ENCODE results near the gene IL16. TPM values are rescaled to one million over a fixed set of nuclear protein-coding genes. Genes with fewer than 3 reads are reported as not detected.

The IL16 gene
- total and polyA plus RNA-seq, 9 donors = 1.8 to 16.5 (median 9.0) TPM

GRCh38 chr15:81333363-81333762 lies 136.7 kb downstream of the IL16 start:
- TF ChIP-seq POLR2A (IDR thresholded peaks at IDR 0.05) (no peak), CTCF (IDR thresholded peaks at IDR 0.05) (no peak), EP300 (IDR thresholded peaks at IDR 0.05) (no peak)
- peaks cover 15% of the 10 kb centered on the region for H3K4me1 ChIP-seq (ENCODE audit: insufficient read depth)
- H3K27ac ChIP-seq = no peak overlapping the region
- no peaks in the 10 kb centered on the region for H3K27me3 ChIP-seq
- intact Hi-C loops (cut with DNase I) = no loop called here
- DNase-seq = no peak
- no peaks in the 10 kb centered on the region for H3K36me3 ChIP-seq
- WGBS, 3 donors = 96 to 99% (median 98%) methylated on average over 3 of the region's 3 CpGs
- no peak overlapping the region for H3K4me3 ChIP-seq
- no peaks in the 10 kb centered on the region for H3K9me3 ChIP-seq

GRCh38 chr15:81334768-81335435 lies 138.2 kb downstream of the IL16 start:
- no peaks in the 10 kb centered on the region for H3K27me3 ChIP-seq
- H3K36me3 ChIP-seq = no peaks in the 10 kb centered on the region
- no peak for DNase-seq
- H3K27ac ChIP-seq = no peak overlapping the region
- no peaks in the 10 kb centered on the region for H3K9me3 ChIP-seq
- H3K4me1 ChIP-seq (ENCODE audit: insufficient read depth) = peaks cover 15% of the 10 kb centered on the region
- H3K4me3 ChIP-seq = no peak overlapping the region
- 81 to 87% (median 81%) methylated on average over 10 of the region's 10 CpGs for WGBS, 3 donors
- no peak for TF ChIP-seq POLR2A (IDR thresholded peaks at IDR 0.05)
- intact Hi-C loops (cut with DNase I) = no loop called here

- WGBS, 3 donors = 88 to 91% (median 91%) methylated on average over 4 of the region's 4 CpGs
- Histone ChIP-seq H3K27me3 (no peaks in the 10 kb centered on the region), H3K4me3 (no peak overlapping the region), H3K36me3 (no peaks in the 10 kb centered on the region), H3K27ac (no peak overlapping the region), H3K4me1 (ENCODE audit: insufficient read depth) (peaks cover 11% of the 10 kb centered on the region), H3K9me3 (no peaks in the 10 kb centered on the region)
- intact Hi-C loops (cut with DNase I) = no loop called here
- no peak for TF ChIP-seq POLR2A (IDR thresholded peaks at IDR 0.05)
- no peak for TF ChIP-seq CTCF (IDR thresholded peaks at IDR 0.05)
- TF ChIP-seq EP300 (IDR thresholded peaks at IDR 0.05) = no peak
- no peak for DNase-seq
These were observed 139.0 kb downstream of the IL16 start for GRCh38 chr15:81335631-81336030.

GRCh38 chr15:81336568-81336967 lies 139.9 kb downstream of the IL16 start:
- Histone ChIP-seq H3K27ac (no peak overlapping the region), H3K36me3 (no peaks in the 10 kb centered on the region), H3K9me3 (no peaks in the 10 kb centered on the region), H3K4me3 (no peak overlapping the region), H3K4me1 (ENCODE audit: insufficient read depth) (peaks cover 6% of the 10 kb centered on the region), H3K27me3 (no peaks in the 10 kb centered on the region)
- WGBS, 3 donors = 89 to 93% (median 91%) methylated on average over 4 of the region's 4 CpGs
- intact Hi-C loops (cut with DNase I) = no loop called here
- no peak for DNase-seq
- TF ChIP-seq POLR2A (IDR thresholded peaks at IDR 0.05) = no peak
- TF ChIP-seq EP300 (IDR thresholded peaks at IDR 0.05) = no peak
- TF ChIP-seq CTCF (IDR thresholded peaks at IDR 0.05) = no peak

GRCh38 chr15:81337241-81337640 lies 140.6 kb downstream of the IL16 start:
- Histone ChIP-seq H3K27ac (no peak overlapping the region), H3K9me3 (no peaks in the 10 kb centered on the region), H3K36me3 (no peaks in the 10 kb centered on the region), H3K4me3 (no peak overlapping the region), H3K27me3 (no peaks in the 10 kb centered on the region), H3K4me1 (ENCODE audit: insufficient read depth) (peaks cover 2% of the 10 kb centered on the region)
- no peak for TF ChIP-seq EP300 (IDR thresholded peaks at IDR 0.05)
- TF ChIP-seq CTCF (IDR thresholded peaks at IDR 0.05) = no peak
- TF ChIP-seq POLR2A (IDR thresholded peaks at IDR 0.05) = no peak
- 83 to 89% (median 88%) methylated on average over 3 of the region's 3 CpGs for WGBS, 3 donors
- no peak for DNase-seq
- intact Hi-C loops (cut with DNase I) = no loop called here
